Measurements from ENCODE around the gene LRRC7.

GRCh38 chr1:69706473-69706872 lies 138.8 kb downstream of the LRRC7 start:
- TF ChIP-seq POLR2A (IDR thresholded peaks at IDR 0.05) (no peak), CTCF (IDR thresholded peaks at IDR 0.05) (no peak)
